Adipocyte (in vitro differentiated cells): ENCODE results near the gene SYNE2.
A peak's percentile ranks its signal among the peaks of the same experiment; 100 is the strongest.

ENCODE experiments used
- DNase-seq: peaks from one replicate; pipeline ENCODE4 v3.0.0-alpha.2; 2015; ENCODE audit warnings: low read depth
- H3K27me3 ChIP-seq: replicated peaks from 2 replicates; pipeline ENCODE4 v1.7.0; 2013; ENCODE audit warnings: mild to moderate bottlenecking, low read length, moderate library complexity; ENCODE audit not compliant: control insufficient read depth, insufficient read depth
- H3K36me3 ChIP-seq: 2 replicates; pipeline ENCODE4 v1.7.0; 2013; ENCODE audit warnings: low read length, mild to moderate bottlenecking, moderate library complexity; ENCODE audit not compliant: control insufficient read depth, insufficient read depth, severe bottlenecking
- H3K4me1 ChIP-seq: 2 replicates; pipeline ENCODE4 v1.7.0; 2013; ENCODE audit warnings: mild to moderate bottlenecking, low read length, moderate library complexity; ENCODE audit not compliant: control insufficient read depth, insufficient read depth
- H3K4me3 ChIP-seq: 2 replicates; pipeline ENCODE4 v1.7.0; 2013; ENCODE audit warnings: mild to moderate bottlenecking, low read length, moderate library complexity
- H3K9ac ChIP-seq: 2 replicates; pipeline ENCODE4 v1.7.0; 2013; ENCODE audit warnings: mild to moderate bottlenecking, low read length, moderate library complexity
- H3K9me3 ChIP-seq: 2 replicates; pipeline ENCODE4 v1.7.0; 2013; ENCODE audit warnings: mild to moderate bottlenecking, low read length, moderate library complexity; ENCODE audit not compliant: control insufficient read depth

The SYNE2 gene

GRCh38 chr14:64089920-64090319 lies 237.1 kb downstream of the SYNE2 start:
- Histone ChIP-seq H3K9ac (no peak overlapping the region), H3K4me1 (no peaks in the 10 kb centered on the region), H3K4me3 (no peak overlapping the region), H3K36me3 (peaks cover 29% of the 10 kb centered on the region), H3K27me3 (no peaks in the 10 kb centered on the region), H3K9me3 (no peaks in the 10 kb centered on the region)
- peak; percentile 6 for DNase-seq

DNA sequence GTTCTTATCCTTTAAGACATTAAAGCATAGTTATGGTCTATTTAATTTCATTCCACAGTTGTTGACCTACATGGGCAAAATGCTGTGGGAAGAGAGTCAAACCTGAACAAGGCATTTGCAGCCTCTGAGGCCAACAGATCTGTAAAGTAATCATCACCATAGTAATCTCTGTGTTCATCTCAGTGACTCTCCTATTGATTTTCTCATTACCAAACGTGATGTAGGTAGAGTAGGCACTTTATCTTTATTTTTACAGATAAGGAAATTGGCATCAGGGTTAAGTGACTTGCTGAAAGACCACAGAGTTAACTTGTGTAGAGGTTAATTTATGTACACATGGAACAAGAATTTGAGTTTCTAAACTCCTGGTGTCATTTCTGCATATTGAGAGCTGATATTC lies 238.4 kb downstream of the SYNE2 start:
- H3K9me3 ChIP-seq = no peaks in the 10 kb centered on the region
- H3K9ac ChIP-seq = no peak overlapping the region
- H3K4me1 ChIP-seq = no peaks in the 10 kb centered on the region
- no peak for DNase-seq
- peaks cover 30% of the 10 kb centered on the region for H3K36me3 ChIP-seq
- H3K4me3 ChIP-seq = no peak overlapping the region
- no peaks in the 10 kb centered on the region for H3K27me3 ChIP-seq

- Histone ChIP-seq H3K27me3 (no peaks in the 10 kb centered on the region), H3K36me3 (peaks cover 38% of the 10 kb centered on the region), H3K4me1 (no peaks in the 10 kb centered on the region), H3K9ac (no peak overlapping the region), H3K9me3 (no peaks in the 10 kb centered on the region), H3K4me3 (no peak overlapping the region)
- DNase-seq = no peak
Measured at GRCh38 chr14:64092338-64092737, 239.5 kb downstream of the SYNE2 start.

DNA sequence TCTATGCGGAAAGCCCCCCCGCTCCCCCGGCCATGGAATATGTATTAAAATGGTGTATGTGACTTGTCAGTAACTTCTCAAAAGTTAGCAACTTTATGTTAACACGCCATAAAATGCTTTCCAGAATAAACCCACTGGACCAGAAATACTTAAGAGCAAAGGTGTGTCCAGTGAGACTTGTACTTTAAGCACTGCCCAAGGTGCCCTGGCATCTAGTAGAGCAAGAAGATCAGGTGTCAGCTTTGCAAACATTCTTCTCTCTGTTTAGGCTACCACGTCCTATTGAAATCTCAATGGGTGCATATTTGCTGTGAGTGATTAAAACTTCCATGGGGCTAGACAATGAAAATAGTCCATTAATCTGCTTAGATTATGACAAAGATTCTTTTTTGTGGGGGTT lies 240.1 kb downstream of the SYNE2 start:
- peaks cover 44% of the 10 kb centered on the region for H3K36me3 ChIP-seq

GRCh38 chr14:64095620-64096019 lies 242.8 kb downstream of the SYNE2 start:
- Histone ChIP-seq H3K9me3 (no peaks in the 10 kb centered on the region), H3K27me3 (no peaks in the 10 kb centered on the region), H3K4me1 (no peaks in the 10 kb centered on the region), H3K36me3 (peaks cover 51% of the 10 kb centered on the region), H3K4me3 (no peak overlapping the region), H3K9ac (no peak overlapping the region)
- DNase-seq = peak; percentile 48

More for the DNA sequence above, 240.1 kb downstream of the SYNE2 start:
- DNase-seq = no peak
- no peak overlapping the region for H3K4me3 ChIP-seq
- H3K27me3 ChIP-seq = no peaks in the 10 kb centered on the region
- no peak overlapping the region for H3K9ac ChIP-seq
- no peaks in the 10 kb centered on the region for H3K9me3 ChIP-seq
- no peaks in the 10 kb centered on the region for H3K4me1 ChIP-seq

DNA sequence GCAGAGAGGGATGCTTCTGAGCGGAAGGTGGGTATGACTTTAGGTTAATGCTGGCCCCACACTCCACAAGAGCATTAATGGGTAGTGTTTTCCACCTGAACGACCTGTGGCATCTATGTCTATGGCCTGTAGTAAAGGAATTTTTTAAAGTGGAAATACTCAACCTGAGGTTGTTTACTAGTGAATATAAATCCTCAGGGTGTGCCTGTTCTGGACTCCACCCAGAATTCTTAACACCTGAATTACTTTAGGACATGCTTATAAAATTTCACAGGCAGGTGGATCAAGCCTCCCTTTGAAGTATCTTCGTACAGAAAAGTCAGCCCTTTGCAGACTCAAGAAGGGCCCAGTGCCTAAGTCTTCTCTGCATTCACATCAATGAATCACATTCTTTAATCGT lies 245.3 kb downstream of the SYNE2 start:
- no peak for DNase-seq
- H3K9ac ChIP-seq = no peak overlapping the region
- H3K4me3 ChIP-seq = no peak overlapping the region
- peaks cover 59% of the 10 kb centered on the region for H3K36me3 ChIP-seq
- no peaks in the 10 kb centered on the region for H3K4me1 ChIP-seq
- no peaks in the 10 kb centered on the region for H3K27me3 ChIP-seq
- no peaks in the 10 kb centered on the region for H3K9me3 ChIP-seq

- H3K27me3 ChIP-seq = no peaks in the 10 kb centered on the region
- peaks cover 19% of the 10 kb centered on the region for H3K4me1 ChIP-seq
- no peak overlapping the region for H3K4me3 ChIP-seq
- H3K9ac ChIP-seq = no peak overlapping the region
- peaks cover 31% of the 10 kb centered on the region for H3K36me3 ChIP-seq
- no peak for DNase-seq
- H3K9me3 ChIP-seq = no peaks in the 10 kb centered on the region
Measured at GRCh38 chr14:64107438-64107837, 254.6 kb downstream of the SYNE2 start.

DNA sequence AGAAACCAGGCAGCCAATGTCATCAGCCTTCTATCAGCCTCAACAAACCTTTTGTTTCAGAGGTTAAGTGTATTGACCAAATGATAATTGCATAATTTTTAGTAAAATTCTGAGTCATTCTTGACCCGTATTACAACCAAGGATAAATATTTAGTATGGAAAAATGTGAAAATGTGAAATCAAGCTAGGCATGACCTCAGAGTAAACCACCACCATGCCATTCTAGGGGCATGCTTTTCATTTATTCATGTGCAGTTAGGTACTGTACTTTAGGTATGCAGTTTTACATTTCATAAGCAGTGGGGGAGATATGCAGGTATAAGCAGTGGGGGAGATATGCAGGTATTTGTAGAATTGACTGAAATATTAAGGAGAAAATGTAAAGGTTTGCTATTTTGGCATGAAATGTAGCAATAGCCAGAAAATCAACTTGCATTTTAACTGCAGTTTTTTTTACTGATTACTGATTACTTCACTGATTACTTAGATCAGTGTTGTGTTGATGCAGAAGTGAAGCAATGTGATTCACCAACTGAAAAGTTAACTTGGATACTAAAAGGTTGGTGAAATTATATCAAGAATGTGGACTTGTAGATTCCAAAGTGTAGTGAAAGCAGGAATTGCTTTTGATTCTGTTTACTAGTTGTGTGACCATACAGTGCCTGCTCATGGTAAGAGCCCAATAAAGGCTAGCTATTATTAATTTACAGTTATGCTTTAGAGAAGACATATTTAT lies 257.2 kb downstream of the SYNE2 start:
- Histone ChIP-seq H3K9me3 (no peaks in the 10 kb centered on the region), H3K4me1 (peaks cover 19% of the 10 kb centered on the region), H3K27me3 (no peaks in the 10 kb centered on the region), H3K4me3 (no peak overlapping the region), H3K36me3 (peaks cover 19% of the 10 kb centered on the region), H3K9ac (no peak overlapping the region)
- peak; percentile 24 for DNase-seq

DNA sequence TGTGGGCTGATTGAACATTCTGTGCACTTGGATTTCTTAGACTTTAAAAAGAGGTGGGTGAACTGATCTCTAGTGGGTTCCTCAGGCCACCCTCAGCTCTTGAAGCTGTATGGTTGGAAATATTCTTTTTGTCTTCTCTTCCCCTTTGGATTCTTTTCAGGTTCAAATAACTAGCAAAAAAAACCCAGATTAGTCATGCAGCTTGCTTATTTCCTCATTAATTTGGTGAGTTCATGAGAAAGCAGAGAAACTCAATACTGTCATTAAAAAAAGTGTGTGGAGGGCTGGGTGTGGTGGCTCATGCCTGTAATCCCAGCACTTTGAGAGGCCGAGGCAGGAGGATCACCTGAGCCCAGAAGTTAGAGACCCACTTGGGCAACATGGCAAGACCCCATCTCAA lies 258.0 kb downstream of the SYNE2 start:
- H3K9ac ChIP-seq = no peak overlapping the region
- peaks cover 19% of the 10 kb centered on the region for H3K36me3 ChIP-seq
- peaks cover 19% of the 10 kb centered on the region for H3K4me1 ChIP-seq
- no peaks in the 10 kb centered on the region for H3K9me3 ChIP-seq
- no peak overlapping the region for H3K4me3 ChIP-seq
- no peaks in the 10 kb centered on the region for H3K27me3 ChIP-seq
- DNase-seq = no peak

DNA sequence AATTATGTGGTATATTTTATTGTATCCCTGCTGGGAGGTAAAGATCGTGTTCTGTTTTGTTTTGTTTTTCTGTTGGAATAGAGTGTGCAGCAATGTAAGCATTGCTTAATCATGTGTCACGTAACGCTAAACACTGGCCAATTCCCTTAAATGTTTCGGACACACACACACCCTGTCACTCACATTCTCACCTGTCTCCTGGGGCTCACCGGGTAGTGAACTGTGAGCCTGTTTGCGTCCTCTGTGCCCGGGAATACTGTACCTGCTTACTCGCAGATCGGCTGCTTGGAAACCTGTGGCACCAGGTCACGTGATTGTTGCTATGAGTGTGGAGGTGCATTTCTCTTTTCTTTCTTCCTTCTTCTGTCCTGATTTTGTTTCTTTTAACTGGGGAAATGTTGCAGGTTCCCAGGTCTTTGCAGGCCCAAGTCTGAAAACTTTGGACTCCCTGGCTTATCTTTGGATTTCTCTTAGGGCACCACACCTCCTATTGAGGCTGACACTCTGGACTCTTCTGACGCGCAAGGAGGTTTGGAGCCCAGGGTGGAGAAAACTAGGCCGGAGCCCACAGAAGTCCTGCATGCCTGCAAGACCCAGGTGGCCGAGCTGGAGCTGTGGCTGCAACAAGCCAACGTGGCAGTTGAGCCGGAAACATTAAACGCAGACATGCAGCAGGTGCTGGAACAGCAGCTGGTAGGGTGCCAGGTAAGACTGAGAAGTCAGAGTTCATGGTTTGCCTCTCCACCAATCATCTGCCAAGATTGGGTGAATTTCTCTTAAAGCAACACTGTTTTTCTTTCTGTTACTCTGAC lies 260.3 kb downstream of the SYNE2 start:
- no peaks in the 10 kb centered on the region for H3K27me3 ChIP-seq
- H3K9me3 ChIP-seq = no peaks in the 10 kb centered on the region
- H3K9ac ChIP-seq = no peak overlapping the region
- DNase-seq = no peak
- H3K4me3 ChIP-seq = no peak overlapping the region
- H3K36me3 ChIP-seq = peaks cover 12% of the 10 kb centered on the region
- peaks cover 25% of the 10 kb centered on the region for H3K4me1 ChIP-seq

GRCh38 chr14:64114166-64114565 lies 261.4 kb downstream of the SYNE2 start:
- no peak for DNase-seq
- Histone ChIP-seq H3K9ac (no peak overlapping the region), H3K4me3 (no peak overlapping the region), H3K27me3 (no peaks in the 10 kb centered on the region), H3K36me3 (peaks cover 15% of the 10 kb centered on the region), H3K9me3 (no peaks in the 10 kb centered on the region), H3K4me1 (peaks cover 28% of the 10 kb centered on the region)
